ENCODE measurements around the gene FHIT.

Gene FHIT

GRCh38 chr3:61065451-61066011, 185.7 kb downstream of the FHIT start:
- Histone ChIP-seq H2AFZ (ENCODE audit: low read depth, low read length) (no peak overlapping the region), H3K4me1 (ENCODE audit: low read length) (no peaks in the 10 kb centered on the region), H3K79me2 (ENCODE audit: low read length) (no peaks in the 10 kb centered on the region), H3K27ac (ENCODE audit: low read length) (no peak overlapping the region), H3K27me3 (ENCODE audit: low read depth, low read length) (no peaks in the 10 kb centered on the region), H3K4me3 (ENCODE audit: low read length) (no peak overlapping the region), H3K36me3 (replicated peaks; ENCODE audit: low read depth, low read length) (no peaks in the 10 kb centered on the region), H3K9me3 (ENCODE audit: insufficient read depth, low read length) (no peaks in the 10 kb centered on the region), H4K20me1 (ENCODE audit: insufficient read depth, low read length) (no peaks in the 10 kb centered on the region), H3K4me2 (ENCODE audit: low read length) (no peak overlapping the region), H3K9ac (ENCODE audit: low read length) (no peak overlapping the region)
- TF ChIP-seq EZH2phosphoT487 (IDR thresholded peaks at IDR 0.05; ENCODE audit: low read depth) (no peak), CTCF (IDR thresholded peaks at IDR 0.05; ENCODE audit: low read depth, low read length) (no peak)

- TF ChIP-seq EZH2phosphoT487 (IDR thresholded peaks at IDR 0.05; ENCODE audit: low read depth) (no peak), CTCF (IDR thresholded peaks at IDR 0.05; ENCODE audit: low read depth, low read length) (no peak)
- H4K20me1 ChIP-seq (ENCODE audit: insufficient read depth, low read length) = no peaks in the 10 kb centered on the region
Measured at GRCh38 chr3:61061092-61061723, 190.0 kb downstream of the FHIT start.

GRCh38 chr3:61060411-61060861, 190.8 kb downstream of the FHIT start:
- Histone ChIP-seq H3K4me2 (ENCODE audit: low read length) (no peak overlapping the region), H3K9ac (ENCODE audit: low read length) (no peak overlapping the region), H3K4me1 (ENCODE audit: low read length) (no peaks in the 10 kb centered on the region), H3K36me3 (replicated peaks; ENCODE audit: low read depth, low read length) (no peaks in the 10 kb centered on the region), H3K27ac (ENCODE audit: low read length) (no peak overlapping the region), H3K79me2 (ENCODE audit: low read length) (no peaks in the 10 kb centered on the region), H3K4me3 (ENCODE audit: low read length) (no peak overlapping the region), H2AFZ (ENCODE audit: low read depth, low read length) (no peak overlapping the region), H3K9me3 (ENCODE audit: insufficient read depth, low read length) (no peaks in the 10 kb centered on the region), H3K27me3 (ENCODE audit: low read depth, low read length) (no peaks in the 10 kb centered on the region), H4K20me1 (ENCODE audit: insufficient read depth, low read length) (no peaks in the 10 kb centered on the region)
- TF ChIP-seq CTCF (IDR thresholded peaks at IDR 0.05; ENCODE audit: low read depth, low read length) (no peak), EZH2phosphoT487 (IDR thresholded peaks at IDR 0.05; ENCODE audit: low read depth) (no peak)

More at GRCh38 chr3:61061092-61061723, 190.0 kb downstream of the FHIT start:
- no peak overlapping the region for H3K4me3 ChIP-seq (ENCODE audit: low read length)
- no peaks in the 10 kb centered on the region for H3K9me3 ChIP-seq (ENCODE audit: insufficient read depth, low read length)
- no peaks in the 10 kb centered on the region for H3K36me3 ChIP-seq (replicated peaks; ENCODE audit: low read depth, low read length)
- H3K27ac ChIP-seq (ENCODE audit: low read length) = no peak overlapping the region
- no peak overlapping the region for H2AFZ ChIP-seq (ENCODE audit: low read depth, low read length)
- H3K4me1 ChIP-seq (ENCODE audit: low read length) = no peaks in the 10 kb centered on the region
- no peak overlapping the region for H3K4me2 ChIP-seq (ENCODE audit: low read length)
- no peak overlapping the region for H3K9ac ChIP-seq (ENCODE audit: low read length)
- H3K79me2 ChIP-seq (ENCODE audit: low read length) = no peaks in the 10 kb centered on the region
- no peaks in the 10 kb centered on the region for H3K27me3 ChIP-seq (ENCODE audit: low read depth, low read length)

- Histone ChIP-seq H3K4me1 (ENCODE audit: low read length) (no peaks in the 10 kb centered on the region), H3K4me2 (ENCODE audit: low read length) (no peak overlapping the region), H3K27ac (ENCODE audit: low read length) (no peak overlapping the region), H3K9me3 (ENCODE audit: insufficient read depth, low read length) (no peaks in the 10 kb centered on the region), H3K36me3 (replicated peaks; ENCODE audit: low read depth, low read length) (no peaks in the 10 kb centered on the region), H3K79me2 (ENCODE audit: low read length) (no peaks in the 10 kb centered on the region), H3K27me3 (ENCODE audit: low read depth, low read length) (no peaks in the 10 kb centered on the region), H2AFZ (ENCODE audit: low read depth, low read length) (no peak overlapping the region), H4K20me1 (ENCODE audit: insufficient read depth, low read length) (no peaks in the 10 kb centered on the region), H3K9ac (ENCODE audit: low read length) (no peak overlapping the region), H3K4me3 (ENCODE audit: low read length) (no peak overlapping the region)
- TF ChIP-seq CTCF (IDR thresholded peaks at IDR 0.05; ENCODE audit: low read depth, low read length) (no peak), EZH2phosphoT487 (IDR thresholded peaks at IDR 0.05; ENCODE audit: low read depth) (no peak)
Measured at GRCh38 chr3:61058836-61059235, 192.4 kb downstream of the FHIT start.
